C4-2B (cell line): Measurements from ENCODE around the gene SDE2.

ENCODE experiments used
- H3K27ac ChIP-seq: fragments of 450-650 bp; 2 replicates; pipeline ENCODE4 v1.5.1; 2017
- ZFX ChIP-seq: fragments of 450-650 bp; IDR thresholded peaks from 2 replicates; pipeline ENCODE4 v1.6.1; 2017
- TF ChIP-seq, protein P1 (sequence below): fragments of 450-650 bp; conservative IDR thresholded peaks from 2 replicates; pipeline ENCODE4 v1.5.1; 2017; ENCODE audit warnings: mild to moderate bottlenecking

Gene SDE2

DNA sequence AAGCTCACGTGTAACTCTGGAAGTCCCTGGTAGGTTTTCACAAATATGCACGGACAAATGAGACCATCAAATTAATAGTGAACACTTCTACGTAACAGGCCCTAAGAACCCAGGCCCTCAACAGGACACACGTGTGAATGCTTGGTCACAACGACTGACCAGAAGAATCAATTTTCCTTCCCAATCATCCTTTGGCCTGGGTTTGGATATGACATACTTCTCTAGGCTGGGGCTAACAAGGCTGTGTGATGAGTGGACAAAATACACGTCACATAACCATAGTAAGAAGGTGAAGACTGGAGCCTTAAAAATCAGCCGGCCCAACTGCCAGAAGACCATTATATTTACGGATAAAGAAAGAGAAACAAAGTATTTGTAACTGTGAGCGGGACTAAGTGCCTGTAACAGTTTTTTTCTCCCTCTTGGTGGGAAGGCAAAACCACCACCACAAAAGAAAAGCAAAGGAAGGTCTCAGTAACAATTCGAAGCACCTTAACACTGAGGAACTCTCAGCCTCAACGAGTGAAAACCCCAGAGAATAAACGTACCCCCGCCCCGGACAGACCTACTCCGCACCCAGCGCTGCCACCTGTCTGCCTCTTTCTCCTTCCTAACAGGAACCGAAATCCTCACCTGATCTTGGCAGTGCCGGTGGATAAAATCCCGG, 450 bp downstream of the SDE2 start:
- no peak for TF ChIP-seq ZFX
- TF ChIP-seq, protein P1, sequence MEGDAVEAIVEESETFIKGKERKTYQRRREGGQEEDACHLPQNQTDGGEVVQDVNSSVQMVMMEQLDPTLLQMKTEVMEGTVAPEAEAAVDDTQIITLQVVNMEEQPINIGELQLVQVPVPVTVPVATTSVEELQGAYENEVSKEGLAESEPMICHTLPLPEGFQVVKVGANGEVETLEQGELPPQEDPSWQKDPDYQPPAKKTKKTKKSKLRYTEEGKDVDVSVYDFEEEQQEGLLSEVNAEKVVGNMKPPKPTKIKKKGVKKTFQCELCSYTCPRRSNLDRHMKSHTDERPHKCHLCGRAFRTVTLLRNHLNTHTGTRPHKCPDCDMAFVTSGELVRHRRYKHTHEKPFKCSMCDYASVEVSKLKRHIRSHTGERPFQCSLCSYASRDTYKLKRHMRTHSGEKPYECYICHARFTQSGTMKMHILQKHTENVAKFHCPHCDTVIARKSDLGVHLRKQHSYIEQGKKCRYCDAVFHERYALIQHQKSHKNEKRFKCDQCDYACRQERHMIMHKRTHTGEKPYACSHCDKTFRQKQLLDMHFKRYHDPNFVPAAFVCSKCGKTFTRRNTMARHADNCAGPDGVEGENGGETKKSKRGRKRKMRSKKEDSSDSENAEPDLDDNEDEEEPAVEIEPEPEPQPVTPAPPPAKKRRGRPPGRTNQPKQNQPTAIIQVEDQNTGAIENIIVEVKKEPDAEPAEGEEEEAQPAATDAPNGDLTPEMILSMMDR, result no peak
- H3K27ac ChIP-seq, result peak overlapping the region; percentile 81

DNA sequence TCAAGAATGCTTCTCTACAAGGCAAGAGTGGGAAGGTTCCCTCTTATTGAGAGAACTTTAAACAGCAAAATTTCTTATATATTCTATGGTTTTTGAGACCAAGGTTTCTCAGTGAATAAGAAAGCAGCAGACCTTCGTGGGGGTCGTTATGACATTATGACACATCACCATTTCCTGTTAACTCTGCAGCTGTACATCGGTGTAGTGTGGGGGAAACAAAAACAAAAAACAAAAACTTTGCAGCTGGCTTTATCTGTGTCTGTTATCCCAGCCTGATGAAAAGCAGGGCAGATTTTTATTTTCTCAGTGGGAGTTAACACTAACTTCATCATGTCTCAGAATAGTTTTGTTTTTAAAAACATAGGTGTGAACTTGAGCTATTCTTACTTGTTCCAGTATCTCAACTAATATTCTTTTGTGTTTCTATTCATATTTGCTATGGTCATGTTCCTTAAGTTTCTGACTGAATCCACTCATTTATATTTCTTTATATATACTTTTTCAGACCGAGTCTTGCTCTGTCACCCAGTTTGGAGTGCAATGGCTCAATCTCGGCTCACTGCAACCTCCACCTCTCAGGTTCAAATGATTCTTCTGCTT, 2.1 kb downstream of the SDE2 start:
- TF ChIP-seq, protein P1, result no peak
- TF ChIP-seq ZFX, result no peak
- no peak overlapping the region for H3K27ac ChIP-seq

DNA sequence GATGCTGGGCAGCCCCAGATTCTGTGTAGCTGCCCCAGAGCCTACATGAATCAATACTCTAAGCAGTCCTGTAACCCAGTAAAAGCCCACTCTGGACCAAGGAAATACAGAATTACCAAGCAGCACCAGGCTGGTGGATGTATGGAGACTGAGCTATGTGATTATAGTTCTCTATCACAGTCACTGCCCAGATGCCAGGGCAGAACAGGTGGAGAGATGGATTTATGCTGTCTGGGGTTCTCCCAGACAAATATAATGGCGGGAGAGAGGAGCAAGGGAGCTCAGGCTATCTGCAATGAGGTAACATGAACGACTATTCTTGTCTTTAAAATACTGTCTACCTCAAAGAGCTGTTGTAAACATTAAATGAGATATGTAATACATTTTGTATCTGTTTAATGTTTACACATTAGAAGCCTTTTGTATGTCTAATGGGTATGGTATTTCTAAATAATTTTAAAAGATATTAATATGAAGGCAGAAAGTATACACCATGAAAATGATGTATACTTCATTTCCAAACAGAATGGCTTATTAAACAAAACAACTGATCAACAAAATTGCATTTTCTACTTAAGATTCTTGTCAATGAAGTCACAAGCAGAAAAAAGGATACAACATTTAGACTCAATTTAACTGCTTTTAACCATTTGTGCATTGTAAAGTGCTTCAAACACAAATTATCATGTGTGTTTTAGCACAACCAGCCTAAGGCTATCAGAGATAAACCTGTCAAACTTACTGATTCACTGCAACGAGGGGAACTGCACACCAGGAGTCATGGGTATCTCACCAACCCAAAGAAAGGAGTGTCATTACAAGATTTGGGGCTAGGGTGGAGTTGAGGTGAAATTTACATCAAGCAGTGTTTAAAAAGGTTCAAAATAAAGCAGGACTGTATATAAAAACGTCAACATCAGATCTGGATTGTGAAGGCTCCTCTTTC, 3.0 kb downstream of the SDE2 start:
- no peak for TF ChIP-seq ZFX
- TF ChIP-seq, protein P1, result no peak
- H3K27ac ChIP-seq, result no peak overlapping the region

DNA sequence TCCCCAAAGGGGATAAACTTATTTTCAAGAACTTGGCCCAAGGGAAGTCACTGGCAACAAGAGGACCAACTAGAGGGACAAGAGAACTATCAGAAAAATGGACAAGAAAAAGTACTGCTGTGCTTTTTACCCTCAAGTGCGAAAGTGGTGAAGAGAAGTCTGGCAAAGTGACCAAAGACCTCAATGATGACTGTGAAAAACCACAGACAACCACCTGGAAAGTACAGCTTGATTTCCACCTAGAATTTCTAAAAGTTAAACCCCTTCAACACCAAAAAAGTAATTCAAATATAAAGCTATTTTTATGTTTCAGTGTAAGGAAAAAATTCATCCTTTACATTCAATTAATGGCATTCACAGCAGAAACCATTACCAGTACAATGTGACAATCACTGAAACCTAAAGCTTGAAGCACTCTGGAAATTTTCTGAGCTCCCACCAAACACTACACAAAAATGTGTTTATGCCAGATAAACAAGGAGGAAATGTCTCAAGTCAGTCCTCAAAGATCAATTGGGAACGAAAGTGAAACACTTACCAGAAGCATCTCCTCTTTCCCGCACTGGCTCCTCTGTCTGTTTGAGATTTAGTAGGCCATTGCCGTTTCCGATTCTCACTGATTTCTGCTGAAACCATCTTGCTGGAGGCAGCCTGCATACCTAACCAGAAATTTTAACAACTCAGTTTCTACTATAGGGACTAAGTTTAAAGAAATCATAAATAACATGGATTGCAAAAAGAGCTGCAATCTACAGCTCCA, 8.3 kb downstream of the SDE2 start:
- TF ChIP-seq, protein P1, result no peak
- no peak for TF ChIP-seq ZFX
- no peak overlapping the region for H3K27ac ChIP-seq

DNA sequence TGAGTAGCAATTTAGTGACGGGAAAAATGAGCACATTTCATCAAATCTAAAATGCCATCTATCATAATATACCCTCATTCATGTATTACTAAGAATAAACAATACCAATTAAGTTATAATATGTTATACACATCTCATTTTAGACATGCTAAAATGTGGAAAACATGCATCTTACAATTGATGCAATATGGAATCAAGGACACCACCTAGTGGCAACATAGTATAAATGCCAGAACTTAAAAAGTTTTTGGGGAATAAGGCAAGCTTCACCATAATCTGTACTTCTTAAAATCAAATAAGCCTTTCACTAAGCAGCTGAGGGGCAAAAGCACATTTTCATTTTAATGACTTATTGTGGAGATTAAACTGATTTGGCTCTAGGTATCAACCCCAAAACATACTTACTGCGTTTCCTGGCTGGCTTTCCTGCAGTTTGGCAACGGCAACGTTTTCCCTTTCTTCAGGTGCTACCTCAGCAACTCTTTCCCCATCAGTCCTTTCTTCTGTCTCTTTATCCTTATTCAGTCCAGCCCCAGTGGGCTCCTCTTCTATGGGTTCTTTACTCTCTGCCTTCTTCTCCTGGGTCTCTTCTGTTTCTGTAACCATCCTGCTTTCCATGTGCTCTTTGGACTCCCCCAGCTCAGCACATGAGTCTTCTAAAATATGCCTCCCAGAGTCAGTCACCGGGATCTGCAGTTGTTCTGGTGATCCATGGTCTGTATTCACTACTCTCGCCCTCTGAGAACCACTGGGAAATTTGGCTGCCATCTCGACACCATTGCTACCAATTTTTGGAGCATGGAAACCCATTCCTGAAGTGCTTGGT, 11.4 kb downstream of the SDE2 start:
- TF ChIP-seq, protein P1, result peak; percentile 92
- TF ChIP-seq ZFX, result no peak
- H3K27ac ChIP-seq, result no peak overlapping the region

DNA sequence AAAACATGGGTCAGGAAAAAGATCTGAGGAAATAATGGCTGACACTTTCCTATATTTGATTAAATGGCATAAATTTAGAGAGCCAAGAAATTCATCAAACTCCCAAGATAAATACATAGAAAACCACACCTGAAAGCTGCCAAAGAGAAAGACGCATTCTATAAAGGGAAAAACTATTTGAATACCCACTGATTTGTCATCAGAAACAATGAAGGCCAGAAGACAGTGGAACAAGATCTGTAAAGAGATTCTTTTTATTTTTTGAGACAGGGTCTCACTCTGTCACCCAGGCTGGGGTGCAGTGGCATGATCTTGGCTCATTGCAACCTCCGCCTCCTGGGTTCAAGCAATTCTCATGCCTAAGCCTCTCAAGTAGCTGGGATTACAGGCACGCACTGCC, 17.4 kb downstream of the SDE2 start:
- no peak overlapping the region for H3K27ac ChIP-seq
- TF ChIP-seq ZFX, result no peak
- TF ChIP-seq, protein P1, result no peak
